ENCODE results near the gene DOK5. TPM values are rescaled to one million over a fixed set of nuclear protein-coding genes. Genes with fewer than 3 reads are reported as not detected.

DOK5 gene
- total and polyA plus RNA-seq, 10 of the 15 experiments (the other 5 are each of a cell fraction or from before 2014, with no cell fraction given): 0.03 TPM; not detected in 9

GRCh38 chr20:54476169-54477009 is 996 bp downstream of the DOK5 start (continued):
- TF ChIP-seq ZNF592 (IDR thresholded peaks at IDR 0.05) (no peak), NFYB (IDR thresholded peaks at IDR 0.05; ENCODE audit: insufficient read depth, low read depth, low read length) (no peak), EP300 (IDR thresholded peaks at IDR 0.05; ENCODE audit: borderline replicate concordance in 1 of 2, control insufficient read depth in 1 of 2, low read depth in 2 of 2, low read length in 2 of 2) (no peak), HDAC6 (IDR thresholded peaks at IDR 0.05; ENCODE audit: unreplicated experiment) (no peak), RUNX3 (IDR thresholded peaks at IDR 0.05; ENCODE audit: low read length) (no peak), SMARCA5 (IDR thresholded peaks at IDR 0.05) (no peak), CTCF (IDR thresholded peaks at IDR 0.05 in 2 of 3, conservative IDR thresholded peaks at IDR 0.05 in 1 of 3; ENCODE audit: control insufficient read depth in 2 of 3, extremely low read depth in 1 of 3, insufficient read depth in 1 of 3, low read depth in 3 of 3, low read length in 3 of 3) (no peak), MEF2A (IDR thresholded peaks at IDR 0.05; ENCODE audit: insufficient read depth, low read depth, low read length) (no peak)
